Colonic mucosa (tissue), 4 donors: ENCODE data around the gene ALOX5AP. TPM values are rescaled to one million over a fixed set of nuclear protein-coding genes. Genes with fewer than 3 reads are reported as not detected.

Source experiments
- DNase-seq: peaks from one replicate; pipeline ENCODE4 v3.0.0-alpha.2; 2020
- H3K27ac ChIP-seq: fragments of 200-600 bp; one replicate; pipeline ENCODE4 v1.8.0; 2021
- H3K27me3 ChIP-seq: fragments of 200-600 bp; one replicate; pipeline ENCODE4 v1.8.0; 2021
- H3K36me3 ChIP-seq: fragments of 200-600 bp; one replicate; pipeline ENCODE4 v1.8.0; 2021
- H3K4me1 ChIP-seq: fragments of 200-600 bp; one replicate; pipeline ENCODE4 v1.8.0; 2021; ENCODE audit warnings: mild to moderate bottlenecking
- H3K4me3 ChIP-seq: fragments of 200-600 bp; one replicate; pipeline ENCODE4 v1.8.0; 2021
- H3K9ac ChIP-seq, 2 donors: one replicate each; pipeline ENCODE4 v1.7.0; 2013; ENCODE audit warnings: control low read depth in 2 of 2, low read depth in 2 of 2, low read length in 2 of 2
- H3K9me3 ChIP-seq: fragments of 200-600 bp; one replicate; pipeline ENCODE4 v1.8.0; 2021
- CTCF ChIP-seq: fragments of 200-600 bp; IDR thresholded peaks from one replicate; pipeline ENCODE4 v1.8.0; 2022; ENCODE audit warnings: antibody characterized with exemption, mild to moderate bottlenecking
- intact Hi-C: fragments of 100-400 bp; cut with DNase I; formaldehyde crosslinking; loops from one replicate; pipeline ENCODE4 v1.14.1; 2022
- total RNA-seq, 2 donors: library from RNA; stranded (reverse); fragmentation: NEBNext Ultra II Directional in 1 of 2; extraction: Animal tissue kit (Norgen Biotek cat#: 25700) in 1 of 2; gene quantifications; one replicate each; pipeline ENCODE4 v1.2.1, GENCODE V29; 2021
- donor health status: healthy.
- donor health status: DM: no; HTN: no; CAD: no.
- donor health status: DM: no; HTN: no; CAD: no.

ALOX5AP gene
- total RNA-seq, 2 donors from 2014 or later, result 5.0 to 5.1 TPM

GRCh38 chr13:30780338-30780981 lies 45.1 kb downstream of the ALOX5AP start:
- H3K9me3 ChIP-seq, result no peaks in the 10 kb centered on the region
- intact Hi-C loops, result no loop called here
- no peak for TF ChIP-seq CTCF
- H3K4me3 ChIP-seq, result no peak overlapping the region
- no peaks in the 10 kb centered on the region for H3K4me1 ChIP-seq
- H3K36me3 ChIP-seq, result no peaks in the 10 kb centered on the region
- H3K27ac ChIP-seq, result no peak overlapping the region
- H3K27me3 ChIP-seq, result no peaks in the 10 kb centered on the region
- H3K9ac ChIP-seq, result no peak overlapping the region
- DNase-seq, result no peak

- no peak overlapping the region for H3K27ac ChIP-seq
- DNase-seq, result no peak
- intact Hi-C loops, result no loop called here
- H3K4me1 ChIP-seq, result no peaks in the 10 kb centered on the region
- TF ChIP-seq CTCF, result no peak
- no peak overlapping the region for H3K9ac ChIP-seq
- no peaks in the 10 kb centered on the region for H3K9me3 ChIP-seq
- H3K27me3 ChIP-seq, result no peaks in the 10 kb centered on the region
- no peak overlapping the region for H3K4me3 ChIP-seq
- no peaks in the 10 kb centered on the region for H3K36me3 ChIP-seq
Measured at GRCh38 chr13:30785191-30785850, 50.0 kb downstream of the ALOX5AP start.

GRCh38 chr13:30786648-30787047 lies 51.3 kb downstream of the ALOX5AP start:
- intact Hi-C loops, result no loop called here
- no peak overlapping the region for H3K27ac ChIP-seq
- H3K27me3 ChIP-seq, result no peaks in the 10 kb centered on the region
- no peak overlapping the region for H3K4me3 ChIP-seq
- no peak for DNase-seq
- TF ChIP-seq CTCF, result no peak
- H3K9ac ChIP-seq, result no peak overlapping the region
- H3K9me3 ChIP-seq, result no peaks in the 10 kb centered on the region
- no peaks in the 10 kb centered on the region for H3K36me3 ChIP-seq
- H3K4me1 ChIP-seq, result no peaks in the 10 kb centered on the region

GRCh38 chr13:30787738-30788525 lies 52.6 kb downstream of the ALOX5AP start:
- Histone ChIP-seq H3K27ac (no peak overlapping the region), H3K9ac (no peak overlapping the region), H3K9me3 (no peaks in the 10 kb centered on the region), H3K27me3 (no peaks in the 10 kb centered on the region), H3K4me1 (no peaks in the 10 kb centered on the region), H3K36me3 (no peaks in the 10 kb centered on the region), H3K4me3 (no peak overlapping the region)
- TF ChIP-seq CTCF, result no peak
- DNase-seq, result no peak
- intact Hi-C loops, result no loop called here

GRCh38 chr13:30789166-30789862 lies 54.0 kb downstream of the ALOX5AP start:
- DNase-seq, result no peak
- no peak overlapping the region for H3K4me3 ChIP-seq

More at GRCh38 chr13:30789166-30789862, 54.0 kb downstream of the ALOX5AP start:
- H3K9ac ChIP-seq, result no peak overlapping the region
- TF ChIP-seq CTCF, result no peak
- intact Hi-C loops, result no loop called here
- no peaks in the 10 kb centered on the region for H3K27me3 ChIP-seq
- H3K9me3 ChIP-seq, result no peaks in the 10 kb centered on the region
- no peaks in the 10 kb centered on the region for H3K4me1 ChIP-seq
- H3K36me3 ChIP-seq, result no peaks in the 10 kb centered on the region
- no peak overlapping the region for H3K27ac ChIP-seq
